Activated effector memory CD4-positive, alpha-beta T cell treated with Interleukin-2 at 50 U/mL for 16 hours (primary cell): Measurements from ENCODE around the gene DRAP1.

ENCODE experiments used
- DNase-seq: peaks from one replicate; pipeline ENCODE4 v3.0.0-alpha.2; 2020

DRAP1 gene

GRCh38 chr11:65965986-65966762 is 46.9 kb downstream of the DRAP1 start:
- DNase-seq, result no peak

- no peak for DNase-seq
Measured at GRCh38 chr11:65967329-65967934, 48.2 kb downstream of the DRAP1 start.

GRCh38 chr11:65968600-65969482 is 49.6 kb downstream of the DRAP1 start:
- DNase-seq, result no peak
